ENCODE results near the gene TSHB.

GRCh38 chr1:115077984-115078330 lies 48.3 kb downstream of the TSHB start:
- TF ChIP-seq CTCF (IDR thresholded peaks at IDR 0.05; ENCODE audit: low read depth, low read length) (no peak), EZH2phosphoT487 (IDR thresholded peaks at IDR 0.05; ENCODE audit: low read depth) (no peak)
